ENCODE results near the gene PAPSS1. TPM values are rescaled to one million over a fixed set of nuclear protein-coding genes. Genes with fewer than 3 reads are reported as not detected.

PAPSS1 gene
- polyA plus RNA-seq, 2 of the 4 experiments (the other 2 are of a cell fraction) = 47.3 to 52.5 TPM

DNA sequence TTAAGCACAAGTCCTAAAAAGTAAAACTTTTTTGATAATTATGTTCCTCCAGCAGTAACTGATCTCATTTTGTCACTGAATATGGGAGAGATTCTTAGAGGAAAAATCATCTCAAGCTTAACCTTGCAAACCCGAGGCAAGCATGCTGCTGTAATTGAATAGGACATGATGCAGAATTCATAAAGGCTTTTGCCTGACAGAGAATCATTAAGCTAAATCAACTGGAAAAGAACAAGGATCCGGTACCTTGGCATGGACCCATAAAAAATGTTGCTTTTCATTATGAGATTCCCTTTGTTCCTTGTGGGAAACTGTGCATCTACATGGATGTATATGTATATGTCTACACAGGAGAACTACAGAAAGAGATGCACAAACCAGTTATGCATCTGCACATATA is 149.1 kb downstream of the PAPSS1 start:
- Histone ChIP-seq H3K4me2 (no peak overlapping the region), H3K4me1 (no peaks in the 10 kb centered on the region), H3K27ac (no peak overlapping the region), H3K4me3 (no peak overlapping the region), H3K9me3 (no peaks in the 10 kb centered on the region)
- no peak for FAIRE-seq
- POLR2A ChIA-PET = no interaction called here
- TF ChIP-seq POLR2AphosphoS2 (conservative IDR thresholded peaks at IDR 0.05; ENCODE audit: low read length) (no peak), MAZ (IDR thresholded peaks at IDR 0.05; ENCODE audit: borderline replicate concordance, low read depth, low read length) (no peak), KDM5A (IDR thresholded peaks at IDR 0.05) (no peak), RCOR1 (IDR thresholded peaks at IDR 0.05; ENCODE audit: low read depth, low read length) (no peak), CEBPB (IDR thresholded peaks at IDR 0.05) (no peak), SREBF2 (IDR thresholded peaks at IDR 0.05) (no peak), HDAC2 (IDR thresholded peaks at IDR 0.05) (no peak), PHF8 (IDR thresholded peaks at IDR 0.05; ENCODE audit: borderline replicate concordance, low read depth) (no peak), ZC3H11A (IDR thresholded peaks at IDR 0.05) (no peak), BHLHE40 (IDR thresholded peaks at IDR 0.05; ENCODE audit: low read depth, low read length) (no peak), ZFP36 (IDR thresholded peaks at IDR 0.05; ENCODE audit: borderline replicate concordance, partially characterized antibody) (no peak)
- TF ChIP-seq, protein P1, sequence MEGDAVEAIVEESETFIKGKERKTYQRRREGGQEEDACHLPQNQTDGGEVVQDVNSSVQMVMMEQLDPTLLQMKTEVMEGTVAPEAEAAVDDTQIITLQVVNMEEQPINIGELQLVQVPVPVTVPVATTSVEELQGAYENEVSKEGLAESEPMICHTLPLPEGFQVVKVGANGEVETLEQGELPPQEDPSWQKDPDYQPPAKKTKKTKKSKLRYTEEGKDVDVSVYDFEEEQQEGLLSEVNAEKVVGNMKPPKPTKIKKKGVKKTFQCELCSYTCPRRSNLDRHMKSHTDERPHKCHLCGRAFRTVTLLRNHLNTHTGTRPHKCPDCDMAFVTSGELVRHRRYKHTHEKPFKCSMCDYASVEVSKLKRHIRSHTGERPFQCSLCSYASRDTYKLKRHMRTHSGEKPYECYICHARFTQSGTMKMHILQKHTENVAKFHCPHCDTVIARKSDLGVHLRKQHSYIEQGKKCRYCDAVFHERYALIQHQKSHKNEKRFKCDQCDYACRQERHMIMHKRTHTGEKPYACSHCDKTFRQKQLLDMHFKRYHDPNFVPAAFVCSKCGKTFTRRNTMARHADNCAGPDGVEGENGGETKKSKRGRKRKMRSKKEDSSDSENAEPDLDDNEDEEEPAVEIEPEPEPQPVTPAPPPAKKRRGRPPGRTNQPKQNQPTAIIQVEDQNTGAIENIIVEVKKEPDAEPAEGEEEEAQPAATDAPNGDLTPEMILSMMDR (IDR thresholded peaks at IDR 0.05) = no peak
- WGBS (ENCODE audit: missing lambda C conversion rate) = 3% methylated on average over 2 of the region's 2 CpGs
- DNase-seq (ENCODE audit: low read depth in 1 of 2, low spot score in 1 of 2) = no peak
- CTCF ChIA-PET = no interaction called here
- no peak for ATAC-seq

DNA sequence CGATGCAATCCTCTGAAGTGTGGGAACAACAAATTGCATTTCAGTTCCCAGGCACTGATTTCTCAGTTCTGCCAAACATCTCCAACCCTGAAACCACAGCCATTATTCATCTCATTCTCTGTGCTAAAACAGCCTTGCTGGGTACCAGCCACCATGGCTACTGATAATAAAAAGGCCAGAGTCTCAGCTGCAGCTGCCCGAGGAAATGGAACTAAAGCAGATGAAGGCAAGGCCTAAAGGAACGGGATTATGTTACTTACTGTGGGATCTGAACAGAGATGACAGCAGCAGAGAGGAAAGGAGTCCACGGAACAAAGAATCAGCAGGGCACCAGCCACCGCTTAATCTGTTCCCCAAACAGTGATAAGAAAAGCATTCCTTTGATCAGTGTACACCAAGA is 155.7 kb downstream of the PAPSS1 start:
- ChIA-PET POLR2A (no interaction called here), CTCF (no interaction called here)
- no peaks in the 10 kb centered on the region for H3K4me1 ChIP-seq
- no peaks in the 10 kb centered on the region for H3K9me3 ChIP-seq
- no peak overlapping the region for H3K4me3 ChIP-seq
- no peak overlapping the region for H3K27ac ChIP-seq
- 17% methylated on average over 4 of the region's 5 CpGs for WGBS (ENCODE audit: missing lambda C conversion rate)
- no peak overlapping the region for H3K4me2 ChIP-seq
- DNase-seq (ENCODE audit: low read depth in 1 of 2, low spot score in 1 of 2) = no peak
- no peak for ATAC-seq
- TF ChIP-seq SREBF2 (IDR thresholded peaks at IDR 0.05) (no peak), POLR2AphosphoS2 (conservative IDR thresholded peaks at IDR 0.05; ENCODE audit: low read length) (no peak), POLR2A (IDR thresholded peaks at IDR 0.05; ENCODE audit: low read length) (no peak), ZC3H11A (IDR thresholded peaks at IDR 0.05) (no peak), RAD21 (conservative IDR thresholded peaks at IDR 0.05 in 1 of 2, IDR thresholded peaks at IDR 0.05 in 1 of 2) (no peak)
- no peak for FAIRE-seq

Other genes with a start within 250 kb of the PAPSS1 start
- 22.6 and 24.1 TPM in 2 replicates for gene SGMS2, start 104.7 kb upstream of the PAPSS1 start, polyA plus RNA-seq (2011; rRNA removed)
- gene SGMS2, start 104.7 kb upstream of the PAPSS1 start, polyA plus RNA-seq (2017; fragmentation: RNase III; extraction: RNeasy Plus Mini Kit Qiagen cat#74134 plus additional on column Dnase treatment) = 8.0 to 9.4 TPM (median 8.5 TPM) in 3 replicates
- gene CYP2U1, start 211.3 kb upstream of the PAPSS1 start, polyA plus RNA-seq (2011; rRNA removed) = 2.2 and 2.3 TPM in 2 replicates
- 1.8 to 2.3 TPM (median 2.2 TPM) in 3 replicates for gene CYP2U1, start 211.3 kb upstream of the PAPSS1 start, polyA plus RNA-seq (2017; fragmentation: RNase III; extraction: RNeasy Plus Mini Kit Qiagen cat#74134 plus additional on column Dnase treatment)

All from A549 (cell line).